Fibroblast of villous mesenchyme (primary cell): ENCODE results near the gene BAAT. TPM values are rescaled to one million over a fixed set of nuclear protein-coding genes. Genes with fewer than 3 reads are reported as not detected.

ENCODE experiments used
- DNase-seq: peaks from one replicate; pipeline ENCODE4 v3.0.0-alpha.2; 2010; ENCODE audit warnings: low read depth
- H3K4me3 ChIP-seq: 2 replicates; pipeline ENCODE4 v1.5.1; 2011; ENCODE audit warnings: low read depth, mild to moderate bottlenecking, low read length
- total RNA-seq: library from RNA; depleted of rRNA; stranded (reverse); fragments of >200 nt; gene quantifications from 2 replicates; pipeline ENCODE4 v1.2.3, GENCODE V29; 2012
- TF ChIP-seq, protein P1 (sequence below): IDR thresholded peaks from 2 replicates; pipeline ENCODE4 v1.5.1; 2012; ENCODE audit warnings: low read depth, mild to moderate bottlenecking, low read length; ENCODE audit not compliant: insufficient read depth

Gene BAAT
- total RNA-seq, 1 donor: under 0.01 TPM

DNA sequence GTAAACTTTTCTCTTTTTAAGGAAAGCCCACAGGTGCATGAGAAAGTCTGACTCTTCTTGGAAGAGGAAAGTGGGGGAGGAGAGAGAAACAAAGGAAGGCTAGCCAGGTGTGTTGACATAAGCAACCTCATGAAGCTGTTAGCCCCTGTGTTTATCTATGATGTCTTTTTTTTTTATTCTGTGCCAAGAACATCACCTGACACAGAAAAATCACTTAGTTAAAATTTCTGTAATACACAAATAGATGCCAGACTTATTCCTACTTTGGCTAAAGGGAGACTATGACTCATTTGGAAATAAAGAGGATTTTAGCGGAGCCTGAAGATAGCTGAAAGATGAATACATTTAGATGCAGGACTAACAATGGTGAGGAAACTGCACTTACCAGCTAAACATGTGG is 58.3 kb downstream of the BAAT start:
- no peak for DNase-seq
- H3K4me3 ChIP-seq: no peak overlapping the region
- TF ChIP-seq, protein P1, sequence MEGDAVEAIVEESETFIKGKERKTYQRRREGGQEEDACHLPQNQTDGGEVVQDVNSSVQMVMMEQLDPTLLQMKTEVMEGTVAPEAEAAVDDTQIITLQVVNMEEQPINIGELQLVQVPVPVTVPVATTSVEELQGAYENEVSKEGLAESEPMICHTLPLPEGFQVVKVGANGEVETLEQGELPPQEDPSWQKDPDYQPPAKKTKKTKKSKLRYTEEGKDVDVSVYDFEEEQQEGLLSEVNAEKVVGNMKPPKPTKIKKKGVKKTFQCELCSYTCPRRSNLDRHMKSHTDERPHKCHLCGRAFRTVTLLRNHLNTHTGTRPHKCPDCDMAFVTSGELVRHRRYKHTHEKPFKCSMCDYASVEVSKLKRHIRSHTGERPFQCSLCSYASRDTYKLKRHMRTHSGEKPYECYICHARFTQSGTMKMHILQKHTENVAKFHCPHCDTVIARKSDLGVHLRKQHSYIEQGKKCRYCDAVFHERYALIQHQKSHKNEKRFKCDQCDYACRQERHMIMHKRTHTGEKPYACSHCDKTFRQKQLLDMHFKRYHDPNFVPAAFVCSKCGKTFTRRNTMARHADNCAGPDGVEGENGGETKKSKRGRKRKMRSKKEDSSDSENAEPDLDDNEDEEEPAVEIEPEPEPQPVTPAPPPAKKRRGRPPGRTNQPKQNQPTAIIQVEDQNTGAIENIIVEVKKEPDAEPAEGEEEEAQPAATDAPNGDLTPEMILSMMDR: no peak

DNA sequence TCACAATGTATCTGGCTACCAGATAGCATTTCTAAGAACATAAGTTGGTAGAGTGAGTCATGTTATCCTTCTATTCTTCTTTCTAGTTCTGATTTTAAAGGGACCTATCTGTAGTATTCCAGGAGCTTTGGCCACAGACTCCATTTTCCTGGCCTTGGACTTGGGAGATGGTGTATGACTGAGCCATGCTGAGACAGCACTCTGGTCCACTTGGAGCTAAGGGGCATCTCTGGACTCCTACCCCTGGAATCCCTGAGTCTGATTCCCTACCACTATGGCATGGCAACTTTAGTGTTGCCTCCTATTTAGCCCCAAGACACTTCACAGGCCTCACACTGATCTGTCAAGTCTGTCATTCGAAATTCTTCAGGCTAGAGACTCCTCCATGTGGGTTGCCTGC is 58.8 kb downstream of the BAAT start:
- no peak overlapping the region for H3K4me3 ChIP-seq
- no peak for DNase-seq
- TF ChIP-seq, protein P1: no peak

DNA sequence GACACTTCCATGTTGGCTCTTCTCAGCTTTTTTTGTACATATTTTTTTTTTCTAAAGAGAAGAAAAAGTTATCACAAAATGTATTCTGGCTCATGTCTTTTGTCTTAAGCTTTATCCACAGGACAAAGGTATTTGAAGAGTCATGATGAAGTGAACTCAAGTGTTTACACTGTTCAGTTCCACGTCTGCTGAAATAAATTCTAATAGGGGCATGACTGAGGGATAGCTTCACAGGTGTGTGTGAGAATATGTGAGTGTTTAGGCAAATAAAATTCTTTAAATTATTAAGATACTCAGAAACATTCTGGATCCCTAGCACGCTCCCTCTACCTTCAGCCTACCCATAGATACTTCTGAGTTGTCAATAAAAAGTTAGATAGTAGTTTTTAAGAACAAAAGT is 59.8 kb downstream of the BAAT start:
- no peak overlapping the region for H3K4me3 ChIP-seq
- no peak for DNase-seq
- TF ChIP-seq, protein P1: no peak

DNA sequence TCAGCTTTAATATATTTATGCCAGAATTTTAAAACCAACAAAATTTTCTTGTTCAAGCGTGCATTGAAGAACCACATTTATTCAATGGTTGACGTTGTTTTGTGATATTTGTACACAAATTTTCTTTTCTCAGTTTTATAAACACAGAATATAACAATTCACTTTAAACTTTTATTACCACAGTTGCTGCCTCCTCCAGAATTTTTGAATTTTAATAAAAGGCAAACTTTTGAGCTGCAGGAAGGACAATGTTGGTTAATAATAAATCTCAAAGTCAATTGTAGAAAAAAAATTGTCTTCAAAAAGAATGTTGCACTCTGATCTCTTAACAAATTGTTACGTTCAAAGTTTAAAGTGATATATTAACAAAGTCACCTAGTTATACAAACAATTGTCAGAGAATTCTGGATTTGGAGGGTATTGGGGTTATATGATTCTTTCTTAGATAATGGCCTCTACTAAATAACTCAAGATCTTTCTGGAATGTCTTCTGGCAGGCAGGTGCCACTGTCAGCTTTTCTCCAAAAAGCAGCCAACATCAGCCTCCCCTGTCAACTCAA is 60.5 kb downstream of the BAAT start:
- TF ChIP-seq, protein P1: no peak
- H3K4me3 ChIP-seq: no peak overlapping the region
- no peak for DNase-seq

DNA sequence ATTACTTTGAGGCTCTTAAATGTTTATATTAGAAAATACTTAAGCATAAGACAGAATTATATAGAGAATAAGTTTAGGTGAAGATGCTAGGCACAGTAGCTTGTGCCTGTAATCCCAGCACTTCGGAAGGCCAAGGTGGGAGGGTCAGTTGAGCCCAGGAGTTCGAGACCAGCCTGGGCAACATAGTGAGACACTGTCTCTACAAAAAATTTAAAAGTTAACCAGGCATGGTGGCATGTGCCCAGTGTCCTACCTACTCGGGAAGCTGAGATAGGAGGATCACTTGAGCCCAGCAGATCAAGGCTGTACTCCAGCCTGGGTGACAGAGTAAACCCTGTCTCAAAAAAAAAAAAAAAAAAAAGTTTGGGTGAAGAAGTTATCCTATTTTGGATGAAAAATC is 61.7 kb downstream of the BAAT start:
- H3K4me3 ChIP-seq: no peak overlapping the region
- TF ChIP-seq, protein P1: no peak
- no peak for DNase-seq

DNA sequence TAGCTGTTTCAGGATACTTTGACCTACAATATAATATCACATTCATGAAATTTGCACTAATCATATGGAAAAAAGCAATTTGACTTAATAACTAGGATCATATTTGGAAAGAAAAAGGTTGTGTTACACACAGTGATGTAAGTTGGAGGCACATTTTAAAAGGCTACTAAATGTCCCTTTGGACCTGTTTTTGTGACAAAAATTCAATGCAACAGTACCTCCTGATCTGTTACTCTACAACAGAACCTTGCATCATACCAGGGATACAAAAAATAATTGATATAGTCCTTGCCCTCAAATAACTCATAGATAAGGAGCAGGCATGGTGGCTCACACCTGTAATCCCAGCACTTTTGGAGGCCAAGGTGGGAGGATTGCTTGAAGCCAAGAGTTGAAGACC is 67.1 kb downstream of the BAAT start:
- no peak overlapping the region for H3K4me3 ChIP-seq
- TF ChIP-seq, protein P1: no peak
- DNase-seq: no peak

DNA sequence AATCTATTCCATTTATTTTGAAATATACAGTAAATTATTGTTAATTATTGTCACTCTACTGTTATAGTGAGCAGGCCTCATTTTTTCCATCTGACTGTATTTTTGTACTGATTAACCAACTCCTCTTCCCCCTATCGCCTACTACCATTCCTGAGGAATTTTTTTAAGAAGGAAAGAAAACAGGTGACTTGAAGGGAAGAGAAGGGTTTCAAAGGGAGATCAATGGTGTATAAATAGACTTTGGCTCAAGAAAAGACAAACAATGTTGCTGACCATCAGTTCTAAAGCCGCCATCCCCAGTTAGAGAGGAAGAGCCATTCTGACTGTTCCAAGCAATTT is 69.7 kb downstream of the BAAT start:
- TF ChIP-seq, protein P1: no peak
- H3K4me3 ChIP-seq: no peak overlapping the region
- DNase-seq: no peak
